Measurements from ENCODE around the gene CFAP52.
"Not testable (repeated sequence)": the region's sequence is repeated elsewhere in the genome, so short reads cannot be mapped to it uniquely, and the experiment has no call there.

Gene CFAP52

GRCh38 chr17:9648521-9649110, 72.2 kb downstream of the CFAP52 start:
- DNase-seq: no peak

- no peak for DNase-seq
Observed at GRCh38 chr17:9658593-9659211, 82.3 kb downstream of the CFAP52 start.

GRCh38 chr17:9661027-9661426, 84.6 kb downstream of the CFAP52 start:
- DNase-seq: no peak

GRCh38 chr17:9663511-9663910, 87.1 kb downstream of the CFAP52 start:
- DNase-seq: not testable (repeated sequence)

DNA sequence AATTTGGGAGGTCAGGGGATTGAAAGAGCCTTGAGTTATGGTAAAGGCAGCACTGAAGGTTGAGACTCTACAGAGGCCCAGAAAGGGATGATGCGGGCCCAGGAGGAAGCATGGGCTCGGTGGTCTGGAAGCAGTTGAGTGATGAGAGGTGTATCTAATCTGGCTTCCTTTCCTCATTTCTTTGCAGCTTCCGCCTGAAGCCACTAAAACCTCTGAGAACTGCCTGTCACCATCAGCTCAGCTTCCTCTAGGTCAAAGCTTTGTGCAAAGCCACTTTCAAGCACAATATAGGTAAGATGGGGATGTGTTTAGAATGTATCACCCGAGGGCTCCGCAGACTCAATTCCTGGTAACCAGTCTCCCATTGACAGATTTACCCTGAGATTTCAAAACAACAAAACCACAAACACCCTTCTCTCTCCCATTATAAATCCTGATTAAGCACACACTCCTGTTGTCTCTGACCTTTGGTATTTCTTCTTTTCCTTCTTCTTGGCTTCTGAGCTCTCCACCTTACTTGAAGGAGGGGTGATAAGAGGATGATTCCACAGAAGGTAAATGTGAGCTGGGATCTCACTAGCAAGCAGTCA, 90.1 kb downstream of the CFAP52 start:
- DNase-seq: peak; percentile 38

DNA sequence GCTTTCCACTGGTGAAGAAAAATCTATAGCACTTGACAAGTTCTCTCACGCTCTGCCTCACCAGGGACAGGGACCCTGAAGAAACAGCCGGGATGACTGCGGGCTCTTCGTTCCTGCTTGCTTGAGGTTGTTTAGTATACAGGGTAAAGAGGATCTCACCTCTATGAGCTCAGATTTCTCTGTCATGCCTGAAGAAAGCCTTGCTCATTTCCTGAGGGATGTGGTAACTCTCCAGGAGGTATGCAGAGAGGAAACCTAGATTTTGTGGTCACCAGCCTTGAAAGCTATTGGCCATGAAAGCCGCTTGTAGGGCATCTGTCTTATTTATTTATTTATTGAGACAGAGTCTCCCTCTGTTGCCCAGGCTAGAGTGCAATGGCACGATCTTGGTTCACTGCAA, 92.1 kb downstream of the CFAP52 start:
- DNase-seq: peak; percentile 10

DNA sequence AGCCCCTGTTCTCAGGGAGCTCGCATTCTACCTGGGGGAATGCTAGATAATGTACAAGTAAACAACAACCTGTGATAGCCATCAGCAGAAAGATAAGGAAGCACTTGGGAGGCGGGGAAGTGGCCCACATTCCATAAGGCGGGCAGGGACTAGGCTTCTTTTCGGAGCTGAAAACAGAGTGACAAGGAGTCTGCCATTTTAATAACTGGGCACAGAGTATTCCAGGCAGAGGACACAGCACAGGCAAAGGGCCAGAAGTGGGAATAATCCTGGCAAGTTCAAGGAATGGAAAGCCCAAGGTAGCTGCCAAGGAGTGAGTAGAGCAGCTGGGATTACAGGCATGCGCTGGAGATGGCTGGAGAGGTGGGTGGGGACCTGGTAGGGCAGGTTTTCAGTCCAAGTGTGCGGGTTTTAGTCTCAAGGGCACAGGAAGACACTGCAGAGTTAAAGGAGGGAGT, 93.1 kb downstream of the CFAP52 start:
- peak; percentile 17 for DNase-seq

DNA sequence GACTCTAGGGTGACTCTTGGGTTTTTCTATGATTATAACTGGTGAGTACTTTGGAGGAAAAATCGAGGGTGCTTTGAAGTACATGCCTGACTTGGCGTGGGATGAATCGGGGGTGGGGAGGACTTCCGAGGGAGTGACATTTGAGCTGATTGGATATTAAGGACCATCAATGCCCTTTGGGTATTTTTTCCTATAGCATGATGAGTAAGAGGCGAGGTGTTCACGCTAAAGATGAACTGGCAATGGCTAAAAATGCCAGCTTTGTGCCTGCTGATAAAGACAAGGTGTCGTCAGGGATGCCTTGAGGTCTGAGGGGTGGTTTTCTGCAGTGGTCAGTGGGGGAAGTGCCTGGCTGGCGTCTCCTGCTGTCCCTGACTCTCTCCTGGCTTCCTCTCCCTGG, 94.2 kb downstream of the CFAP52 start:
- no peak for DNase-seq

- no peak for DNase-seq
Observed at GRCh38 chr17:9671559-9671958, 95.1 kb downstream of the CFAP52 start.

DNA sequence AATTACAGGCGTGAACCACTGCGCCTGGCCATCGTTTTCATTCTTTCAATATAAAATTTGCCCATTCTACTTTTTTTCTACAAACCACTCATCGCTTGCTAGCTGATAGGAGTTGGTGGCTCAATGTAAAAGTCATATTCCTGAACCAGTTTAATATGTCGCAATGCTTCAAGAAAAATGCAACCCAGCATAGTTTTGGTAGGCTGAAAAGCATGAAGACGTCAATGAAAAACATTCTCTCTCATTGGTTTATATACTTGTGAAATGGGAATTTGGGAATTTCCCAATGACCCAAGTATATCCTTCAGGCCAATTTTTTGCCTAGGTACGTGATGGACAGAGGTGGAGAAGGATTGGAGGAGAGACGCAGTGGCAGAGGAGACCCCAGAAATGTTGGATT, 95.8 kb downstream of the CFAP52 start:
- DNase-seq: no peak

DNA sequence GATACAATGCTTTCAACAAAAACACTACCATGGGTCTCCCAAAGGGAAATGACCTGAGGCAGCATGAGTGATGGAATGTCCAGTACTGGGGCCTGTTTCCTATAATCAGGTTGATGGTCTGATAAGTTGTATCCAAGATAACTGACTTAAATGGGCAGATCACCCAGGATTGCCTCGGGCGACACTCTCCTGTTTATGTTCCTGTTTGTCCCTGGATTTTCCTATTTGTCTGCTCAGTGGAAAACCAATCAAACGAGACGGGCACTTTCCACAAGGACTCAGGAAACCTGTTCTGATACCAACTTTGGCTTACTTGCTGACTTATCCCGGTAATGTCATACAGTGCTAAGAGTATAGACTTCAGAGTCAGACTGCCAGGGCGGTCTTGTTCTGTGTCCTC, 96.2 kb downstream of the CFAP52 start:
- DNase-seq: peak; percentile 1

- peak; percentile 23 for DNase-seq
Observed at GRCh38 chr17:9676084-9676483, 99.6 kb downstream of the CFAP52 start.

DNA sequence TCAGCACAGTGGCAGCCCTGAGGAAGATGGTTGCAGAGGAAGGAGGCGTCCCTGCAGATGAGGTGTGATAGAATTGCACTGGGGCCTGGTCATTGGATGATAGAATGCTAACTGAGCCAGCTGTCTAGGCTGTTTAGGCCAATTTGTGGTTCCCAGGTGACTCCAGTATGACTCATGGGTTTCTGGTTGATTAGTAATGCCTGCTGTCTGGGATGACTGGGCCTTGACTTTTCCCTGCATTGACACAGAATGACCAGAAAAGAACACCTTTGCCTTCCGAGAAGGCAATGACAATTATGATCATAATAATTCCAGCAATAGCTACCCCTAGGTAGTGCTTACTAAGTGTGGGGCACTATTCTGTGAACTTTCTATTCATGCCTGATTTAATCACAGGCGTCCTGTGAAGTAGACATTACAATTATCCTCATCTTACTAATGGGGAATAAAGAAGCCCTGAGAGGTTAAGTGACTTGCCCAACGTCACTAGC, 100.4 kb downstream of the CFAP52 start:
- peak; percentile 47 for DNase-seq

DNA sequence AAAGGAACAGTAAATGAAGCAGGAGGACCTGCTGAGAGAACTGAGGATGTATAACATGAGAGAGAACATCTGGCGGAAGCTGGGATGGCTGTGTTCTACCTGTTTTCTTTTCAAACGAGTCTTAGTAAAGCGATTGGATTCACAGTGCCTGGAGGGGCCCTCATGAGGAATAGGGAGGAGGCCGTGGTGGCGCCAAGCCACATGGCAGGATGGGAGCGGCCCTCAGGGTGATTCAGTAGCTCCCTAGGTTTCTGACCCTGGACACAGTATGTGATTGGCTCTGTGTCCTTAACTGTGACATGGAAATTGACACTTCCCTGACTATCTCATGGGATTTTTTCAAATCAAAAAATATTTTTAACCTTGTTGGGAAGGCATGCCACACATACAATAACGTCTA, 101.0 kb downstream of the CFAP52 start:
- DNase-seq: peak; percentile 37

- DNase-seq: no peak
Observed at GRCh38 chr17:9677896-9678295, 101.5 kb downstream of the CFAP52 start.

- DNase-seq: peak; percentile 35
Observed at GRCh38 chr17:9684955-9685621, 108.6 kb downstream of the CFAP52 start.
